Stimulated activated memory B cell treated with anti-CD40 and anti-IgM and Interleukin-4, amounts not matched to agents 10 μg/mL and 1 μg/mL and 100 μg/mL, for 72 hours (primary cell): Measurements from ENCODE around the gene NAALAD2.
"Not testable (repeated sequence)": the region's sequence is repeated elsewhere in the genome, so short reads cannot be mapped to it uniquely, and the experiment has no call there.

Experiments
- ATAC-seq: fragments of 150-1000 bp; cut with Tn5 transposase; 2 replicates; pipeline ENCODE4 v1.10.0; 2021
- H3K27ac Mint-ChIP-seq: one replicate; pipeline ENCODE4 v1.8.0; 2022; ENCODE audit warnings: mild to moderate bottlenecking, mixed read lengths
- H3K27me3 Mint-ChIP-seq: one replicate; pipeline ENCODE4 v1.8.0; 2022; ENCODE audit warnings: mixed read lengths
- H3K36me3 Mint-ChIP-seq: one replicate; pipeline ENCODE4 v1.8.0; 2022; ENCODE audit warnings: mixed read lengths
- H3K4me1 Mint-ChIP-seq: one replicate; pipeline ENCODE4 v1.8.0; 2022; ENCODE audit warnings: mixed read lengths
- H3K4me3 Mint-ChIP-seq: one replicate; pipeline ENCODE4 v1.8.0; 2022; ENCODE audit warnings: mild to moderate bottlenecking, moderate library complexity, mixed read lengths
- H3K9me3 Mint-ChIP-seq: one replicate; pipeline ENCODE4 v1.8.0; 2022; ENCODE audit warnings: mixed read lengths

Gene NAALAD2

DNA sequence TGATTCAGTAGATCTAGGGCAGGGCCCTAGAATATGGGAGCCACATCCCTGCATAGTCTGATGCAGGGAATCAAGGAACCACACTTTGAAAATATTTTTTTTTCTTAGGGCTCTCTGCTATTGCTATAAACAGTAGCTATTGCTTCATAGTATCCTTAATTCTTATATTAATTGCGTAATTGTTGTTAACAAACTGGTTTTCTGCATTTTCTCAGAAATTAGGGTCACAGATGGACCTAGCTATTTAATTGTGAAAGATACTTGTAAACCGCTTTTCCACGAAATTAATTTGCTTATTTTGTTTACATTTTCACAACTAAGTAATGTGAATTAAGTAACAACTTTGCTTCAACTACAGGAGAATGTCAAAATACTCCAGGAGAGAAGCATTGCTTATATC, 34.1 kb downstream of the NAALAD2 start:
- Mint-ChIP-seq H3K4me3 (no peak overlapping the region), H3K4me1 (no peaks in the 10 kb centered on the region), H3K9me3 (no peaks in the 10 kb centered on the region), H3K36me3 (no peaks in the 10 kb centered on the region), H3K27me3 (no peaks in the 10 kb centered on the region), H3K27ac (no peak overlapping the region)
- ATAC-seq = no peak

DNA sequence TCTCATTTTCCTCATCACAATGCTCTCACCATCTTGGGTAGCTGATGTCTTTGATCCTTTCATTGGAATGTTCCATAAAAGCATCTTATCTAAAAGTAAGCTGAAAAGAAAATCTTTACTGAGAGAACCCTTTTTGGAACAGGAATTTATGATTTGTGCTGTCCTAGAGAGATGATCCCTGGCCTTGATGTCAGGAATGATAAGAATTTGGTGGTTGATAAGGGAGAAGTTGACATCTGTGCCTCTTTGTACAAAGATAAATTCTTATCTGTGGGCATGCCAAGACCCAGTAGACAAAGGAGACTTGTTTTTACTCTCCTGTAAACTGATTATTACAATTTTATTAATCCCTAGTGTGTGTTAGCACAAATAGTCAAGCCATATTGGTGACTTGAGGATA, 36.9 kb downstream of the NAALAD2 start:
- no peaks in the 10 kb centered on the region for H3K4me1 Mint-ChIP-seq
- H3K27me3 Mint-ChIP-seq = no peaks in the 10 kb centered on the region
- no peak overlapping the region for H3K4me3 Mint-ChIP-seq
- H3K27ac Mint-ChIP-seq = no peak overlapping the region
- no peaks in the 10 kb centered on the region for H3K36me3 Mint-ChIP-seq
- ATAC-seq = no peak
- H3K9me3 Mint-ChIP-seq = no peaks in the 10 kb centered on the region

DNA sequence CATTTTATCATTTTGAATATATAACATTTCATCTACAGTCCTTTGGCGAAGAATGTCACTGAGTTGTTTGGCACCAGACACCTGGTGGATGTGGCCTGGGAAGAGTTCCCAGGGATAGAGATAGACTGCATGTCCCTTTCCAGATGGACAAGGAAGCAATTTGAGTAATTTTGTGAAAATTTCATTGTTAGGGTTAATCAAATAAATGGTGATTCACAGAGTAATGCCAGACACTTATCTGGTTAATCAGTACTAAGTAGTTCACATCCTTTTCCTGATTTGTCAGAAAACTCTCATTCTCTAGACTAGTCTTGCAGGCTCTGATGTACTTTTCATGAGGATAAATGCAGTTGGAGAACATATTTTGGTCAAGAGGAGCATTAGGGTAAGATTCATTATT, 41.6 kb downstream of the NAALAD2 start:
- Mint-ChIP-seq H3K9me3 (peaks cover 3% of the 10 kb centered on the region), H3K27me3 (no peaks in the 10 kb centered on the region), H3K36me3 (no peaks in the 10 kb centered on the region), H3K27ac (no peak overlapping the region), H3K4me1 (no peaks in the 10 kb centered on the region), H3K4me3 (no peak overlapping the region)
- no peak for ATAC-seq

DNA sequence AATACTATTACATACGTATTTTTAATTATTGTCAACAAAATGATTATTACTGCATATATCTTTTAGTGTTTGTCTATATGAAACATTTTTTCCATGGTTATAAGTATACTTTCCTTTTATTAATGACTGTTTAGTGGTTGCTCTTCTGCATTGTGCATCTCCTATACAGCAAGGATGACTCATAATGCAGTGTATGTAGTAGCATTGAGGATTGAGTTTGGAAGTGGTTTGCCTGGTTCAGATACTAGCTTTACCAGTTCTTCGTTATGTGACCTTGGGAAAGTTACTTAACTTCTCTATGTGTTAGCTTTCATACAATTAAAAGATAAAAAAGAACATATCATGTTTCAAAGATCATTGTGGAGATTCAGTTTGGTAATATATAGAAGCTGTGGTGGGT, 44.3 kb downstream of the NAALAD2 start:
- Mint-ChIP-seq H3K27ac (no peak overlapping the region), H3K4me3 (no peak overlapping the region), H3K9me3 (peaks cover 3% of the 10 kb centered on the region), H3K4me1 (no peaks in the 10 kb centered on the region), H3K27me3 (no peaks in the 10 kb centered on the region), H3K36me3 (no peaks in the 10 kb centered on the region)
- ATAC-seq = no peak

DNA sequence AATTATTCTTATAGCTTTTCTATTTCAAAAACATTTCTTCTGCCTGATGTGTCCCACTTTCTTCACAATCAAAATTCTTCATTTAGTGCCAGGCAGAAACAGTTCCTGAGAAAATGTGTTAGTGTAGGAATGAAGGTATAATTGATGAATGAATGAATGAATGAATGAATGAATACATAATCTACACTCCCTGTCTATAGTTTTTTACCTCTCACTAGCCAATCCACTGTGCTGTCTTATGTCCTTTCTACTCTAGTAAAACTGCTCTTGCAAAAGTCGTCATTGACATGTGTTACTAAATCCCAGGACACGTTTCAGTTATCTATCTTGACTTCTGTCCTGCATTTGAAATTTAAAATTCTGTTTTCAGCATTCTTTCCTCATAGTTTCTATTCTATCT, 45.5 kb downstream of the NAALAD2 start:
- H3K4me3 Mint-ChIP-seq = no peak overlapping the region
- H3K36me3 Mint-ChIP-seq = no peaks in the 10 kb centered on the region
- no peaks in the 10 kb centered on the region for H3K27me3 Mint-ChIP-seq
- no peak overlapping the region for H3K27ac Mint-ChIP-seq
- peaks cover 3% of the 10 kb centered on the region for H3K9me3 Mint-ChIP-seq
- no peak for ATAC-seq
- no peaks in the 10 kb centered on the region for H3K4me1 Mint-ChIP-seq

DNA sequence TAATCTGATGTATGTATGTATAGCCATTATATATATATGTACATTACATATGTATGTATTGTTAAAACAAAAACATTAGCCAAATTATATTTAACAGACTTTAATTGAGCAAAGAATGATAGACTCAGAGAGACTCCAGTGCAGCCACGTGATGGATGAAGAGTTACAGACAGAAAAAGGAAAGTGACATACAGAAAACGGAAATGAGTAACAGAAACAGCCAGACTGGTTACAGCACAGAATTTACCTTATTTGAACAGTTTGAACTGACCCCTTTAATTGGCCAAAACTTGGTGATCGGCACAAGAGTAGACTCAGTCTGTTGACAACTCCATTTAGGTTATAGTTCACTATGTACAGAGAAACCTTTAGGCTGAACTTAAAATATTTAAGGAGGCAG, 53.4 kb downstream of the NAALAD2 start:
- Mint-ChIP-seq H3K36me3 (peaks cover 5% of the 10 kb centered on the region), H3K9me3 (peaks cover 3% of the 10 kb centered on the region), H3K27ac (no peak overlapping the region), H3K27me3 (no peaks in the 10 kb centered on the region), H3K4me3 (no peak overlapping the region), H3K4me1 (no peaks in the 10 kb centered on the region)
- no peak for ATAC-seq

DNA sequence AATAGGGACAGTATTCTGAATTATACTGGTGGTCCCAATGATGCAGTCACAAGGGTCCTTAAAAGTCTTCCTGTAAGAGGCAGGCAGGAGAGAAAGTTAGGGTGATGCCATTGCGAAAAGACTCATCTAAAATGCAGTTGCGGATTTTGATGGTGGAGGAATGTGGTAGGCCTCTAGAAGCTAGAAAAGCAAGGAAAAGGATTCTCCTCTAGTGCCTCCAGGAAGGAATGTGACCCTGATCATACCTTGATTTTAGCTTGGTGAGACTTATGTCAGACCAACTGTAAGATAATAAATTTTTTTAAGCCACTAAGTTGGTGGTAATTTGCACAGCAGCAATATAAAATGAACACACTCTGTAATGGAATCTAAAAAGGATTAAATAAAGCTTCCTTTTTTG, 54.5 kb downstream of the NAALAD2 start:
- peaks cover 5% of the 10 kb centered on the region for H3K36me3 Mint-ChIP-seq
- no peak overlapping the region for H3K4me3 Mint-ChIP-seq
- peaks cover 3% of the 10 kb centered on the region for H3K9me3 Mint-ChIP-seq
- H3K27me3 Mint-ChIP-seq = no peaks in the 10 kb centered on the region
- ATAC-seq = no peak
- H3K4me1 Mint-ChIP-seq = no peaks in the 10 kb centered on the region
- no peak overlapping the region for H3K27ac Mint-ChIP-seq

DNA sequence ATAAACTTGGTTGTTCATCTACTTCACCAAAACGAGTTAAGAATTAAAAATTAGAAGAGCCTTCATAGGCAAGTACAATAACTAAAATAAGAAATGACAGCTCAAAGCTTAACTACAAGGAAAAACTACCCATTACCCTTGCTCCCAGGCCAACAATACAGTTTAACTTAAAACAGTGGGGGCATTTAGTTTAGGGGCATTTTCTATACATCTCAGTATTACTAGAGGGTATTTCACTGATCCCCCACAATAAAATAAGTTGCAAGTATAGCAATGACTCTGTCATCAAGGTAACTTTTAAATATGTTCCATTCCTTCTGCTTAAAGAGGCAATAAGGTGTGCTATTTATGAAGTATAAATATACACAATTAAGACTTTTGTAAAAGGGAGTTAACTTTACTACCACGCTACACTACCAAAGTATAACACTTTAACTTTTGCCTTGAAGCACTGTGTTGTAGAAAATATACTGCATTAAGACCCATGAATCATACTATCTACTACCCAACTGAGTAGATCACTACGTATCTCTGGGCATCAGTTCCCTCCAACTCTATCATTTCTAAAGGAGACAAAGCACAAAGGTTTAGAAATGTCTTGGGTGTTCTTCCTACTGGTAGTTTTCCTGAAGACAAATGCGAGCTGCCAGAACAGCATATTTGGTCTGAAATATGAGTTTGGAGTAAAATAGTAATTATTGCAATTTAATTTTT, 58.6 kb downstream of the NAALAD2 start:
- ATAC-seq = no peak
- no peaks in the 10 kb centered on the region for H3K27me3 Mint-ChIP-seq
- no peaks in the 10 kb centered on the region for H3K4me1 Mint-ChIP-seq
- no peaks in the 10 kb centered on the region for H3K9me3 Mint-ChIP-seq
- no peak overlapping the region for H3K27ac Mint-ChIP-seq
- peaks cover 17% of the 10 kb centered on the region for H3K36me3 Mint-ChIP-seq
- no peak overlapping the region for H3K4me3 Mint-ChIP-seq

DNA sequence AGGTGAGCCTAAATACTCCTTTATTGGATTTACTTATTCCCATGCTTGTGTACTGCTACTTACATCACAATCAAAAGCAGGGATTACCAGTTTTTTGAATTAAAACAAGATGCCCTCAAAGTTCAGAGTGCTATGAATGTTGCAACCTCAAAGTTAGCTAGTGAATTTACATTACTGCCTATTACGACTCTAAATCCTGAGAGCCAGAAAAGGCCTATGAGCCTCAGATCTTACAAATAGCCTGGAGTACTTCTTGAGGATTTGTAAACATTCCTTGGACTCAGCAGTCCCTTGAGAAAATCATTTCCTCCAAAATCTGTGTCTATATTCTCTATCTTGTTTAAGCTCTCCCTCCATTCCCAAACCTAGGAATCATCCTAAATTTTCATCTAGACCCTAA, 62.9 kb downstream of the NAALAD2 start:
- no peaks in the 10 kb centered on the region for H3K27me3 Mint-ChIP-seq
- no peaks in the 10 kb centered on the region for H3K4me1 Mint-ChIP-seq
- H3K9me3 Mint-ChIP-seq = no peaks in the 10 kb centered on the region
- no peak for ATAC-seq
- peaks cover 23% of the 10 kb centered on the region for H3K36me3 Mint-ChIP-seq
- H3K27ac Mint-ChIP-seq = no peak overlapping the region
- no peak overlapping the region for H3K4me3 Mint-ChIP-seq

DNA sequence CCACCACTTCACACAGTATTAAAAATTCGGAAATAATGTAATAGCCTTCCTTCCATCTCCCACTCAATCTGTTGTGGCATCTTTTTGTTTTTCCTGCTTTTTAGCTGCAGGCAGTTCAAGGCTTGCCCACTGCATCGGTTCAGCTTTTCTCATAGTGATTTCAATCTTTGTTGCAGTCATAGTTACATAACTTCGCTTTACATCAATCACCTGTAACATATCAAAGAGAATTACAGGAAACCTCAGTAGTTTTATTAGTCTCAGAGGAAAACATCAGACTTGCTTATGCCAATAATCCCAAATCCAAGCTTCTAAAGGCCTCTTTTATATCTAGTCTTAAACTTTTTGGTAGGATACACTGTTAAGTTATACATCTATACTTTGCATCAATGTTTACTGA, 67.9 kb downstream of the NAALAD2 start:
- no peak for ATAC-seq
- Mint-ChIP-seq H3K4me1 (peaks cover 6% of the 10 kb centered on the region), H3K9me3 (no peaks in the 10 kb centered on the region), H3K27ac (no peak overlapping the region), H3K4me3 (no peak overlapping the region), H3K27me3 (no peaks in the 10 kb centered on the region), H3K36me3 (peaks cover 47% of the 10 kb centered on the region)

DNA sequence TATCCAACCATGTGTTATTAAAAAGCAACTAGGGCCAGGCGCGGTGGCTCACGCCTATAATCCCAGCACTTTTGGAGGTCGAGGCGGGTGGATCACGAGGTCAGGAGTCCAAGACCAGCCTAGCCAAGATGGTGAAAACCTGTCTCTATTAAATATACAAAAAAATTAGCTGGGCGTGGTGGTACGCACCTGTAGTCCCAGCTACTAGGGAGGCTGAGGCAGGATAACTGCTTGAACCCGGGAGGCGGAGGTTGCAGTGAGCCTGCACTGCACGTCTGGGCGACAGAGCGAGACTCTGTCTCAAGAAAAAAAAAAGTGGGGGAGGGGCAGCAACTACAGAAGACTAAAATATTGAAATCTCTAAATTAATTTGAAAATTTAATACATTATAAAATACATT, 69.9 kb downstream of the NAALAD2 start:
- no peaks in the 10 kb centered on the region for H3K27me3 Mint-ChIP-seq
- H3K36me3 Mint-ChIP-seq = peaks cover 47% of the 10 kb centered on the region
- H3K27ac Mint-ChIP-seq = no peak overlapping the region
- peaks cover 6% of the 10 kb centered on the region for H3K4me1 Mint-ChIP-seq
- H3K9me3 Mint-ChIP-seq = no peaks in the 10 kb centered on the region
- no peak overlapping the region for H3K4me3 Mint-ChIP-seq
- ATAC-seq = no peak

DNA sequence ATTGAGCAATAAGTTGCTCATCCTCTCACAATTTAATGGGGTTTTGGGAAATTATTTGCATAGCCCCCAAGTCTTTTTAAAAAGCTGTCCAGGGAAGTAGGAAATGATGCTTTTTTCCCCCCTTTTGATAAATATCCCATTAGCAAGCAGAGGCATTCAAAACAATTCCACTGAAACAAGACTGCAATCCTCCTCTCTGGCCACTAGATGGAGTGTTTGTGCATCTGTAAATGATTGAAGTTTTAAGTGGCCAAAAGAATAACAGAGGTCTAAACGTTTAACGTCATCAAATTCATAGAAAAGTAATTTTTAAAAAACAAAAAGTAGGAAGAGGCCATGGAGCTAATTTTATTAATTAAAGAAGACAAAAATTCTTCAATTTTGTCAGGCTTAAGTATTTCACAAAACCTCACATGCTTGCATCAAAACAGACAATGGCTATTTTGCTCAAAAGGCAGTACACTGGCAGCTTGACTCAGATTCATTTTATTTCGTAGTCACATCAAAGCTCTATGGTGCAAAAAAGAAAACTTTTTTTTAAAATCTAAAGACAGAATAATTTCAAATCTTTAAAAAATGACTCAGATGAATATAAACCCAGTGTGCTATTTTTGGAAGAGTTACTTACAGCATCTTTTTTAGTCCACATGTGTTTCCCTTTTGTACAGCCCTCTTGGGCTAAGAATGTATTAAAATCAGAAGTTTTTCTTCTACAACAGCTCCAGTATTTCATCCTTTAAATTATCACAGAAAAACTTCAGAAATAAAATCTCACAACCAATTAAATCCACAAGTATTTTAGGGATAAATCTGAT, 70.6 kb downstream of the NAALAD2 start:
- Mint-ChIP-seq H3K9me3 (no peaks in the 10 kb centered on the region), H3K36me3 (peaks cover 54% of the 10 kb centered on the region), H3K4me3 (no peak overlapping the region), H3K4me1 (peaks cover 6% of the 10 kb centered on the region), H3K27ac (no peak overlapping the region), H3K27me3 (no peaks in the 10 kb centered on the region)
- ATAC-seq = no peak

DNA sequence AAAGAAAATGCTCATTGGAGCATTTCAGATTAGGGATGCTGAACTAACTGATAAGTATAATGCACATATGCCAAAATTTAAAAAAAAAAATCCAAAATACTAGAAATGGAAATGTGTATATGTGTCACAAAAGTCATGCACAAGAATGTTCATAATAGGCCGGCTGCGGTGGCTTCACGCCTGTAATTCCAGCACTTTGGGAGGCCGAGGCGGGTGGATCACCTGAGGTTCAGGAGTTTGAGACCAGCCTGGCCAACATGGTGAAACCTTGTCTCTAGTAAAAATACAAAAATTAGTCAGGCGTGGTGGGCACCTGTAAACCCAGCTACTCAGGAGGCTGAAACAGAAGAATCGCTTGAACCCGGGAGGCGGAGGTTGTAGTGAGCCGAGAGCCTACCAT, 73.5 kb downstream of the NAALAD2 start:
- not testable (repeated sequence) for H3K9me3 Mint-ChIP-seq, H3K4me3 Mint-ChIP-seq, H3K27ac Mint-ChIP-seq, H3K27me3 Mint-ChIP-seq, H3K4me1 Mint-ChIP-seq, ATAC-seq
- H3K36me3 Mint-ChIP-seq = peaks cover 53% of the 10 kb centered on the region

DNA sequence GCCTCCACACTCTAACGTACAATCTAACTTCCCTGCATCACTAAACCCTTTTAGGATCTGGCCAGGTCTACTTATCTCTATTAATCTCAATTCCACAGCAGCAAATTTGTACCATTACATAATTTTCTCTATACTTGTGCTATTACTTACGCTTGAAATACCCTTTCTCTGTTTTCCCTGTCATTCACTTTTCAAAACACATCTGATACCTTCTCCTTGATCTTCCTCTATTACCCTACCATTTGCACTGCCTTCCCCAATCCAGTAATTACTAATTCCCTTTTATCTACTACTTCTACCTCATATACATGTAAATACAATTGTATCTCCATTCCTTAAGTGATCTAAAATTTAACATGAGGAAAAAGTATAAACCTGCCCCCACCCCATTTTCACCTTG, 74.4 kb downstream of the NAALAD2 start:
- H3K27ac Mint-ChIP-seq = no peak overlapping the region
- ATAC-seq = no peak
- H3K36me3 Mint-ChIP-seq = peaks cover 53% of the 10 kb centered on the region
- no peak overlapping the region for H3K4me3 Mint-ChIP-seq
- peaks cover 6% of the 10 kb centered on the region for H3K4me1 Mint-ChIP-seq
- H3K27me3 Mint-ChIP-seq = no peaks in the 10 kb centered on the region
- no peaks in the 10 kb centered on the region for H3K9me3 Mint-ChIP-seq

DNA sequence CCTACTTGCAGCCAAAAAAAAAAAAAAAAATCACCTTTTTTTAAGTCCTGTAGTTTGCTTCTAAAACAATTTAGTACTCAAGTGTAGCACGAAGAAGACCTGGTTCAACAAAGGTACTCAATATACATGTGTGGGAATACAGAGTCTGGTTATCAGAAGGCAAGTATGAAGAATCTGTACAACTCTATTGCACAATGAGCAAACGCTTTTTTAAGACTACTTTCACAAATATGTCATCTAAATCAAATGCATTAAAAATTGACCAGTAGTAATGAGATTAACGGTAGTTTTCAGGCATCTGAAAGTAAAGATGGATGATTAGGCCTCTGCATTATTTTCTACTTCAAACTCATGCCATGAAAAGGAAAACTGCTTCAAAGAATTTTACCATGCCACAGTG, 78.9 kb downstream of the NAALAD2 start:
- H3K4me1 Mint-ChIP-seq = peaks cover 15% of the 10 kb centered on the region
- no peak overlapping the region for H3K27ac Mint-ChIP-seq
- H3K4me3 Mint-ChIP-seq = no peak overlapping the region
- H3K9me3 Mint-ChIP-seq = no peaks in the 10 kb centered on the region
- no peaks in the 10 kb centered on the region for H3K27me3 Mint-ChIP-seq
- ATAC-seq = no peak
- H3K36me3 Mint-ChIP-seq = peaks cover 37% of the 10 kb centered on the region

DNA sequence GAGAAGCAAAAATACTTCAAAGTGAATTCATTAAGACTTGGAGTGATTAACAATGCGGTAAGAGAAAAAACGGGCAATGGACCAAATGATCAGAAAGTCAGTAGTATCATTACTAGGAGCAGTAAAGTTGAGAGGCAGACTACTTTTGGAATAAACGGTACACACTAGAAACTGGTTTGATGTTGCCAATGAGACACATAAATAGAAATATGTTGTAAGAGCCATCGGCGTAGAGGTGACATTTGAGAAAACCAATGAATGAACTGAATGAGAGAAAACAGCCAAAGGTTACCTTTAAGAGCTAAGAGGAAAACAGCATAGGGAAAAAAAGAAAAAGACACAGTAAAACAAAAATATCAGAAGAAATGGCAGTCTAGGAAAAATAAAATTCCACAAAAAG, 82.1 kb downstream of the NAALAD2 start:
- Mint-ChIP-seq H3K4me1 (peaks cover 47% of the 10 kb centered on the region), H3K9me3 (no peaks in the 10 kb centered on the region), H3K4me3 (no peak overlapping the region), H3K36me3 (peaks cover 27% of the 10 kb centered on the region), H3K27ac (no peak overlapping the region), H3K27me3 (no peaks in the 10 kb centered on the region)
- no peak for ATAC-seq
